Peyer's patch (tissue), 4 donors: ENCODE results near the gene RSAD2. TPM values are rescaled to one million over a fixed set of nuclear protein-coding genes. Genes with fewer than 3 reads are reported as not detected.

Source experiments
- DNase-seq, 3 donors: peaks; one replicate each; pipeline ENCODE4 v3.0.0-alpha.2; 2017 to 2019
- H3K27ac ChIP-seq, 4 donors: fragments of 200-600 bp; sonication (generic); one replicate each; pipeline ENCODE4 v1.5.1; 2016 to 2019
- H3K27me3 ChIP-seq, 2 donors: fragments of 200-600 bp; sonication (generic); one replicate each; pipeline ENCODE4 v1.5.1; 2019
- H3K36me3 ChIP-seq, 3 donors: fragments of 200-600 bp; sonication (generic); one replicate each; pipeline ENCODE4 v1.5.1; 2016 to 2019
- H3K4me1 ChIP-seq, 4 donors: fragments of 200-600 bp; sonication (generic); one replicate each; pipeline ENCODE4 v1.5.1; 2016 to 2019
- H3K4me3 ChIP-seq, 4 donors: fragments of 200-600 bp; sonication (generic); 1 replicate in 3 of 4; 2 replicates in 1 of 4; pipeline ENCODE4 v1.5.1; 2016 to 2019; ENCODE audit warnings: mild to moderate bottlenecking in 1 of 4
- H3K9me3 ChIP-seq, 4 donors: fragments of 200-600 bp; sonication (generic); one replicate each; pipeline ENCODE4 v1.5.1; 2016 to 2019; ENCODE audit warnings: mild to moderate bottlenecking in 1 of 4
- POLR2A ChIP-seq, 2 donors: fragments of 450-650 bp; IDR thresholded peaks; one replicate each; pipeline ENCODE4 v1.5.1; 2017; ENCODE audit warnings: antibody characterized with exemption in 2 of 2, mild to moderate bottlenecking in 2 of 2, moderate library complexity in 2 of 2
- total RNA-seq, 4 donors: library from RNA; depleted of rRNA; stranded (reverse); fragments of >200 nt; gene quantifications; one replicate each; pipeline ENCODE4 v1.1.0, GENCODE V29; 2016
- TF ChIP-seq, protein P1 (sequence below), 6 experiments: fragments of 450-650 bp in 4 of 6; fragments of 200-600 bp in 2 of 6; sonication (generic) in 1 of 6; IDR thresholded peaks; one replicate each; pipeline ENCODE4 v1.5.1; 2017 to 2019; ENCODE audit warnings: antibody characterized with exemption in 6 of 6, mild to moderate bottlenecking in 3 of 6, moderate library complexity in 1 of 6

Gene RSAD2
- total RNA-seq, 4 donors from 2014 or later, result 1.2 to 5.8 (median 2.2) TPM

GRCh38 chr2:6834163-6834562 lies 43.4 kb upstream of the RSAD2 start:
- no peak overlapping the region for H3K27ac ChIP-seq
- no peaks in the 10 kb centered on the region for H3K27me3 ChIP-seq
- H3K9me3 ChIP-seq, result peaks cover 0 to 3% (median 0%) of the 10 kb centered on the region in 4 donors
- no peak for TF ChIP-seq POLR2A (IDR thresholded peaks at IDR 0.05)
- TF ChIP-seq, protein P1, sequence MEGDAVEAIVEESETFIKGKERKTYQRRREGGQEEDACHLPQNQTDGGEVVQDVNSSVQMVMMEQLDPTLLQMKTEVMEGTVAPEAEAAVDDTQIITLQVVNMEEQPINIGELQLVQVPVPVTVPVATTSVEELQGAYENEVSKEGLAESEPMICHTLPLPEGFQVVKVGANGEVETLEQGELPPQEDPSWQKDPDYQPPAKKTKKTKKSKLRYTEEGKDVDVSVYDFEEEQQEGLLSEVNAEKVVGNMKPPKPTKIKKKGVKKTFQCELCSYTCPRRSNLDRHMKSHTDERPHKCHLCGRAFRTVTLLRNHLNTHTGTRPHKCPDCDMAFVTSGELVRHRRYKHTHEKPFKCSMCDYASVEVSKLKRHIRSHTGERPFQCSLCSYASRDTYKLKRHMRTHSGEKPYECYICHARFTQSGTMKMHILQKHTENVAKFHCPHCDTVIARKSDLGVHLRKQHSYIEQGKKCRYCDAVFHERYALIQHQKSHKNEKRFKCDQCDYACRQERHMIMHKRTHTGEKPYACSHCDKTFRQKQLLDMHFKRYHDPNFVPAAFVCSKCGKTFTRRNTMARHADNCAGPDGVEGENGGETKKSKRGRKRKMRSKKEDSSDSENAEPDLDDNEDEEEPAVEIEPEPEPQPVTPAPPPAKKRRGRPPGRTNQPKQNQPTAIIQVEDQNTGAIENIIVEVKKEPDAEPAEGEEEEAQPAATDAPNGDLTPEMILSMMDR (IDR thresholded peaks at IDR 0.05), result no peak
- no peaks in the 10 kb centered on the region for H3K36me3 ChIP-seq
- no peaks in the 10 kb centered on the region for H3K4me1 ChIP-seq
- no peak overlapping the region for H3K4me3 ChIP-seq
- no peak for DNase-seq

DNA sequence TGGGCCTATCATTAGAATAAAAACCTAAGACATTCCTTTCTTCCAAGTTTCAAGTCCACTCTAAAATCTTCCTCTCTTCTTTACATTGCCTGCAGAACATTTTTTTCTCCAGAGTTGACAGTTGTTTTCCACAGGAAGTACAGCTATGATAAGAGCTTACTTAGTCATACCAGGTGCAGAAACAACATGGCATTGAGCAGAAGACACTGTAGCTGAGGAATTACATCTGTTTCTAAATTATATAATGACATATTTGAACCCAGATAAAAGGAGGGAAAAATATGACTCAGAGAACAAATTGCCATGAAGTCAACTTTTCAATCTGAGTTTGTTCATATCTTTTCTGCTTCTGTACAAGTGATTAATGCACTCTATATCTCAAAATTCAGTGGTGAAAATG lies 42.1 kb upstream of the RSAD2 start:
- H3K4me3 ChIP-seq, result no peak overlapping the region
- H3K27me3 ChIP-seq, result no peaks in the 10 kb centered on the region
- TF ChIP-seq, protein P1 (IDR thresholded peaks at IDR 0.05), result no peak
- TF ChIP-seq POLR2A (IDR thresholded peaks at IDR 0.05), result no peak
- no peaks in the 10 kb centered on the region for H3K4me1 ChIP-seq
- no peak for DNase-seq
- no peaks in the 10 kb centered on the region for H3K36me3 ChIP-seq
- peaks cover 0 to 3% (median 0%) of the 10 kb centered on the region in 4 donors for H3K9me3 ChIP-seq
- H3K27ac ChIP-seq, result no peak overlapping the region

- TF ChIP-seq POLR2A (IDR thresholded peaks at IDR 0.05), result no peak
- TF ChIP-seq, protein P1 (IDR thresholded peaks at IDR 0.05), result no peak
- Histone ChIP-seq H3K4me1 (no peaks in the 10 kb centered on the region), H3K9me3 (peaks cover 0 to 17% (median 4%) of the 10 kb centered on the region in 4 donors), H3K27me3 (no peaks in the 10 kb centered on the region), H3K4me3 (no peak overlapping the region), H3K27ac (no peak overlapping the region), H3K36me3 (no peaks in the 10 kb centered on the region)
- DNase-seq, result no peak
These were observed 38.8 kb upstream of the RSAD2 start for GRCh38 chr2:6838673-6839319.

DNA sequence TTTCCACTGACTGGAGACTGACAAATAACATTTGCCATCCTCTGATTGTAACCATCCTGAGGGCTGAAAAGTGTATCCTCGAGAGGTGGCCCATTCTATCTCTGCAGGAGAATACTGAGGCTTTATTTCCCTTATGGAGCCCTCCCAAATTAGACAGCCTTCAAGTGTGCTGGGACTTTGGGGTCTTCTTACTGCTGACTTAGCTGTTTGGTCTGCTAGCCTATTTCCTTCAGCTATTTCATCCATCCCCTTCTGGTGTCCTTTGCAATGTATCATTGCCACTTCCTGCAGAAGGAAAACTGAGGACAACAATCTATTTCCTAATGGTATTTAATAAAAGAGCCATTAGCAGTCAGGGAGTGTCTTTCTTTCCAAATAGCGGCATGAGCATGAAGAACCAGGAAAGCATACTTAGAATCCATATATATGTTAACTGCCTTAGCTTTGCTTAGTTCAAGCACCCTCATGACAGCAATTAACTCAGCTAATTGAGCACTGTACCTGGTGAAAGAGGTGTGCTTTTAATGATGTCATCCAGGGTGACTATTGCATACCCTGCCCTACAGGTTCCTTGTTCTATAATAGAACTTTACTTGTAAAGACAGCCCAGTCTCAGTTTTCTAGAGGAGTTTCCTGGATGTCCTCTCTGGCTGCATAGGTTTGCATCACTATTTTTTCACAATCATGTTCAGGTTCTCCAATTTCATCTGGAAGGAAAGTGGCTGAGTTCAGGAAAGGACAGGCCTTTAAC lies 35.9 kb upstream of the RSAD2 start:
- no peak overlapping the region for H3K4me3 ChIP-seq
- DNase-seq, result no peak
- no peaks in the 10 kb centered on the region for H3K36me3 ChIP-seq
- no peak for TF ChIP-seq POLR2A (IDR thresholded peaks at IDR 0.05)
- TF ChIP-seq, protein P1 (IDR thresholded peaks at IDR 0.05), result no peak
- H3K27me3 ChIP-seq, result no peaks in the 10 kb centered on the region
- peaks cover 0 to 46% (median 23%) of the 10 kb centered on the region in 4 donors for H3K9me3 ChIP-seq
- no peak overlapping the region for H3K27ac ChIP-seq
- no peaks in the 10 kb centered on the region for H3K4me1 ChIP-seq

- no peaks in the 10 kb centered on the region for H3K27me3 ChIP-seq
- no peaks in the 10 kb centered on the region for H3K4me1 ChIP-seq
- H3K9me3 ChIP-seq, result peaks cover 0 to 52% (median 31%) of the 10 kb centered on the region in 4 donors
- no peak overlapping the region for H3K27ac ChIP-seq
- H3K4me3 ChIP-seq, result no peak overlapping the region
- no peak for TF ChIP-seq POLR2A (IDR thresholded peaks at IDR 0.05)
- TF ChIP-seq, protein P1 (IDR thresholded peaks at IDR 0.05), result no peak
- DNase-seq, result no peak
- peaks cover 0 to 25% (median 0%) of the 10 kb centered on the region in 3 donors for H3K36me3 ChIP-seq
These were observed 32.3 kb upstream of the RSAD2 start for GRCh38 chr2:6845312-6845711.
